Measurements from ENCODE around the gene STK25.

STK25 gene

GRCh38 chr2:241499146-241499965, 9.0 kb downstream of the STK25 start:
- in situ Hi-C loops (cut with HindIII; ENCODE audit: low pct_ligation_motif_present, low sequenced_read_pairs) = no loop called here
- Histone ChIP-seq H3K36me3 (replicated peaks) (peaks cover 53% of the 10 kb centered on the region), H3K4me3 (ENCODE audit: low read depth, low read length) (no peak overlapping the region), H3K27ac (no peak overlapping the region), H3K27me3 (replicated peaks) (no peaks in the 10 kb centered on the region)
- TF ChIP-seq CTCF (IDR thresholded peaks at IDR 0.05; ENCODE audit: low read depth, low read length, missing control alignments) = no peak
- DNase-seq = no peak

GRCh38 chr2:241498115-241499070, 10.0 kb downstream of the STK25 start:
- Histone ChIP-seq H3K4me3 (ENCODE audit: low read depth, low read length) (no peak overlapping the region), H3K27ac (no peak overlapping the region), H3K36me3 (replicated peaks) (peaks cover 61% of the 10 kb centered on the region), H3K27me3 (replicated peaks) (no peaks in the 10 kb centered on the region)
- in situ Hi-C loops (cut with HindIII; ENCODE audit: low pct_ligation_motif_present, low sequenced_read_pairs) = no loop called here
- TF ChIP-seq CTCF (IDR thresholded peaks at IDR 0.05; ENCODE audit: low read depth, low read length, missing control alignments) = no peak
- DNase-seq = no peak

GRCh38 chr2:241496904-241497877, 11.2 kb downstream of the STK25 start:
- TF ChIP-seq CTCF (IDR thresholded peaks at IDR 0.05; ENCODE audit: low read depth, low read length, missing control alignments) = no peak
- in situ Hi-C loops (cut with HindIII; ENCODE audit: low pct_ligation_motif_present, low sequenced_read_pairs) = no loop called here
- Histone ChIP-seq H3K27me3 (replicated peaks) (no peaks in the 10 kb centered on the region), H3K4me3 (ENCODE audit: low read depth, low read length) (no peak overlapping the region), H3K27ac (no peak overlapping the region), H3K36me3 (replicated peaks) (peaks cover 61% of the 10 kb centered on the region)
- DNase-seq = no peak

- no peak for TF ChIP-seq CTCF (IDR thresholded peaks at IDR 0.05; ENCODE audit: low read depth, low read length, missing control alignments)
Observed at GRCh38 chr2:241496003-241496707, 12.2 kb downstream of the STK25 start.

More at GRCh38 chr2:241496003-241496707, 12.2 kb downstream of the STK25 start:
- DNase-seq = no peak
- Histone ChIP-seq H3K27ac (no peak overlapping the region), H3K27me3 (replicated peaks) (no peaks in the 10 kb centered on the region), H3K4me3 (ENCODE audit: low read depth, low read length) (no peak overlapping the region), H3K36me3 (replicated peaks) (peaks cover 56% of the 10 kb centered on the region)
- in situ Hi-C loops (cut with HindIII; ENCODE audit: low pct_ligation_motif_present, low sequenced_read_pairs) = no loop called here

All from brain microvascular endothelial cell (primary cell).